GM23338 (cell line): ENCODE data around the gene TMPRSS5.

Experiments
- CREB1 ChIP-seq: fragments of 250-450 bp; sonication (Bioruptor Pico); IDR thresholded peaks from 2 replicates; pipeline ENCODE4 v1.5.0; 2020; ENCODE audit warnings: low read depth, mild to moderate bottlenecking, moderate library complexity
- CTCF ChIP-seq, 2 experiments: fragments of 200-600 bp in 1 of 2; sonication (generic) in 1 of 2; conservative IDR thresholded peaks; 2 replicates each; pipeline versions ENCODE4 v1.5.1 to v1.6.1; 2016 to 2017; ENCODE audit warnings: antibody characterized with exemption in 2 of 2, low read depth in 2 of 2, mild to moderate bottlenecking in 2 of 2, moderate library complexity in 1 of 2
- EZH2 ChIP-seq: fragments of 200-600 bp; sonication (generic); IDR thresholded peaks from one replicate; pipeline ENCODE4 v1.8.0; 2017; ENCODE audit warnings: antibody characterized with exemption, mild to moderate bottlenecking, low read depth; ENCODE audit not compliant: unreplicated experiment
- EZH2phosphoT487 ChIP-seq: fragments of 200-600 bp; sonication (generic); IDR thresholded peaks from one replicate; pipeline ENCODE4 v1.8.1; 2018; ENCODE audit warnings: antibody characterized with exemption; ENCODE audit not compliant: unreplicated experiment
- JUNB ChIP-seq: IDR thresholded peaks from one replicate; pipeline ENCODE4 v1.6.1; 2016; ENCODE audit warnings: antibody characterized with exemption; ENCODE audit not compliant: unreplicated experiment
- NANOG ChIP-seq: IDR thresholded peaks from 2 replicates; pipeline ENCODE4 v1.6.1; 2016; ENCODE audit warnings: antibody characterized with exemption, borderline replicate concordance
- POLR2AphosphoS5 ChIP-seq: IDR thresholded peaks from 2 replicates; pipeline ENCODE4 v1.6.1; 2016; ENCODE audit warnings: antibody characterized with exemption, low read depth
- REST ChIP-seq: IDR thresholded peaks from one replicate; pipeline ENCODE4 v1.6.1; 2018; ENCODE audit warnings: antibody characterized with exemption; ENCODE audit not compliant: unreplicated experiment
- TF ChIP-seq, protein P1 (sequence below): IDR thresholded peaks from 2 replicates; pipeline ENCODE4 v1.6.1; 2016; ENCODE audit warnings: antibody characterized with exemption

GRCh38 chr11:113715882-113716625 lies 9.9 kb upstream of the TMPRSS5 start:
- TF ChIP-seq CTCF (conservative IDR thresholded peaks at IDR 0.05; ENCODE audit: low read depth in 2 of 2) (no peak), EZH2phosphoT487 (no peak), EZH2 (no peak), POLR2AphosphoS5 (no peak), REST (no peak), JUNB (no peak), NANOG (no peak), CREB1 (no peak)
- TF ChIP-seq, protein P1, sequence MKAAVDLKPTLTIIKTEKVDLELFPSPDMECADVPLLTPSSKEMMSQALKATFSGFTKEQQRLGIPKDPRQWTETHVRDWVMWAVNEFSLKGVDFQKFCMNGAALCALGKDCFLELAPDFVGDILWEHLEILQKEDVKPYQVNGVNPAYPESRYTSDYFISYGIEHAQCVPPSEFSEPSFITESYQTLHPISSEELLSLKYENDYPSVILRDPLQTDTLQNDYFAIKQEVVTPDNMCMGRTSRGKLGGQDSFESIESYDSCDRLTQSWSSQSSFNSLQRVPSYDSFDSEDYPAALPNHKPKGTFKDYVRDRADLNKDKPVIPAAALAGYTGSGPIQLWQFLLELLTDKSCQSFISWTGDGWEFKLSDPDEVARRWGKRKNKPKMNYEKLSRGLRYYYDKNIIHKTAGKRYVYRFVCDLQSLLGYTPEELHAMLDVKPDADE, result no peak
